HUES48 (cell line): ENCODE results near the gene SNRPD2.
"Not testable (repeated sequence)": the region's sequence is repeated elsewhere in the genome, so short reads cannot be mapped to it uniquely, and the experiment has no call there.

Source experiments
- H3K27ac ChIP-seq: one replicate; pipeline ENCODE4 v1.7.0; 2013; ENCODE audit warnings: low read depth, low read length, inconsistent platforms
- H3K27me3 ChIP-seq: 2 replicates; pipeline ENCODE4 v1.6.1; 2013; ENCODE audit warnings: mild to moderate bottlenecking, low read length; ENCODE audit not compliant: control insufficient read depth, insufficient read depth
- H3K36me3 ChIP-seq: 2 replicates; pipeline ENCODE4 v1.6.1; 2013; ENCODE audit warnings: low read length; ENCODE audit not compliant: control insufficient read depth, insufficient read depth
- H3K4me1 ChIP-seq: 2 replicates; pipeline ENCODE4 v1.6.1; 2013; ENCODE audit warnings: mild to moderate bottlenecking, low read length; ENCODE audit not compliant: control insufficient read depth, insufficient read depth
- H3K4me3 ChIP-seq: 2 replicates; pipeline ENCODE4 v1.5.1; 2013; ENCODE audit warnings: mild to moderate bottlenecking, low read depth, low read length
- H3K9ac ChIP-seq: 2 replicates; pipeline ENCODE4 v1.6.1; 2013; ENCODE audit warnings: mild to moderate bottlenecking, low read depth, low read length, moderate library complexity
- H3K9me3 ChIP-seq: 2 replicates; pipeline ENCODE4 v1.6.1; 2013; ENCODE audit warnings: low read length; ENCODE audit not compliant: control insufficient read depth, insufficient read depth

Gene SNRPD2

DNA sequence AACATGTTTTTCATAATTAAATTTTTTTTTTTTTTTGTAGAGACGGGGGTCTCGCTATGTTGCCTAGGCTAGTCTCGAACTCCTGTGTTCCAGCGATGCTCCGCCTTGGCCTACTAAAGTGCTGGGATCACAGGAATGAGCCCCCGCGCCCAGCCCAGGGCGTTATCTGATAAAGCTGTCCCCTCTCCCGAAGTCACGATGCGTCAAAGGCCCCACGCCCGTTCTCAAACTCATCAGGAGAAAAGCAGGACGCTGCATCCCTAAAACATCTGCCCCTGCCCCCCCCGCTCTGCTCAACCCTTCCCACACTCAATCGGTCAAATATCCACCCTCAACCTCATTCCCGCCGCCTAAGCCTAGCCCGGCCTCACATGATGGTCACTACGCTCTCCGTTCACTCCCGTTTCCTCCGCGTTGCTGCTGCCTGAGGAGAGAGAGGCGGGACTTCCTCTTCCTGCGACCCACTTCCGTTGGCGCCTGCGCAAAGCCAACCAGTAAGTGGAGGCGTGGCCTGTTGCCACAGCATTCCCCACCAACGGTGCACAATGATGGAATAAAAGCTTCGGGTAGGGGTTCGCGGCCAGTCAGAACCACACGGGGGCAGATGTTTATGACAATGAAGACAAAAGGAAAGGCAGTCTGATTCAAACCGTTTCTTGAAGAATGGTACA, at the start of gene SNRPD2:
TSS of gene SNRPD2 (minus strand) at position 438 of the 671 bp plus-strand sequence. CDS start at position 373, 65 bp downstream.
- peaks cover 49% of the 10 kb centered on the region for H3K36me3 ChIP-seq
- H3K4me3 ChIP-seq, result peak within 1 kb of the TSS; percentile 86
- H3K27ac ChIP-seq, result peak within 1 kb of the TSS; percentile 95
- peak within 1 kb of the TSS; percentile 85 for H3K9ac ChIP-seq
- H3K9me3 ChIP-seq, result no peaks in the 10 kb centered on the region
- no peaks in the 10 kb centered on the region for H3K27me3 ChIP-seq
- H3K4me1 ChIP-seq, result 0 out of 2 replicates have a peak, but pooled peaks cover 4% of the 10 kb centered on the region

DNA sequence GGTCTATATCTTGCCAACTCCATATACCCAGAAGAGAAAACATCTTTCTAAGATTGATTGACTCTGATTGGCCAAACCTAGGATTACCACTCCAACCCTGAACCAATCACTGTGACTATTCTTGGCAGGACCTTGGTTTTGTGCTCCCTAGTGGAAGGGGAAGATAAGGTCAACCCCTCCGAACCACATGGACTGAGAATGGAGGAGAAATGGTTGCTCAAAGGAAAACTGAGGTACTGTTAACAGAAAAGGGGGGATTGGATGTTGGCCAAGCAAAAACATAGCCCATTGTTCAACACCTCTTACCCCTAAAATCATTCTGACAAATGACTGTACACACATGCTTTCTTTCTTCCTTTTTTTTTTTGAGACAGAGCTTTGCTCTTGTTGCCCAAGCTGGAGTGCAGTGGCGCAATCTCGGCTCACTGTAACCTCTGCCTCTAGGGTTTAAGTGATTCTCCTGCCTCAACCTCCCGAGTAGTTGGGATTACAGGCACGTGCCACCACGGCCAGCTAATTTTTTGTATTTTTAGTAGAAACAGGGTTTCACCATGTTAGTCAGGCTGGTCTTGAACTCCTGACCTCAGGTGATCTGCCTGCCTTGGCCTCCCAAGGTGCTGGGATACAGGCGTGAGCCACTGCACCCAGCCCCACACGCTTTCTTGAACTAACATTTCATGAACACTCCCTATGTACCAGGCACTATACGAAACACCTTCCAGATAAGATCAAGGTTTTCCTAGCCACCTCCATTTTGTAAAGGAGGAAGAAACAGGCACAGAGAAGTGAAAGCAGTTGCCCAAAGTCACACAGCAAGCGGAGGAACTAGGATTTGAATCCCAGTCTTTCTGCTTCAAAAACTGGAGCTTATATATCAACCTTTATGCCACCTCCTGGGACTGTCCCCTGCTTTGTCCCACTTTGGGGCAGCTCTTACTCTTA, 48.0 kb upstream of the SNRPD2 start:
- Histone ChIP-seq H3K4me1 (no peaks in the 10 kb centered on the region), H3K9me3 (no peaks in the 10 kb centered on the region), H3K36me3 (no peaks in the 10 kb centered on the region), H3K4me3 (no peak overlapping the region), H3K9ac (no peak overlapping the region), H3K27me3 (no peaks in the 10 kb centered on the region), H3K27ac (no peak overlapping the region)

DNA sequence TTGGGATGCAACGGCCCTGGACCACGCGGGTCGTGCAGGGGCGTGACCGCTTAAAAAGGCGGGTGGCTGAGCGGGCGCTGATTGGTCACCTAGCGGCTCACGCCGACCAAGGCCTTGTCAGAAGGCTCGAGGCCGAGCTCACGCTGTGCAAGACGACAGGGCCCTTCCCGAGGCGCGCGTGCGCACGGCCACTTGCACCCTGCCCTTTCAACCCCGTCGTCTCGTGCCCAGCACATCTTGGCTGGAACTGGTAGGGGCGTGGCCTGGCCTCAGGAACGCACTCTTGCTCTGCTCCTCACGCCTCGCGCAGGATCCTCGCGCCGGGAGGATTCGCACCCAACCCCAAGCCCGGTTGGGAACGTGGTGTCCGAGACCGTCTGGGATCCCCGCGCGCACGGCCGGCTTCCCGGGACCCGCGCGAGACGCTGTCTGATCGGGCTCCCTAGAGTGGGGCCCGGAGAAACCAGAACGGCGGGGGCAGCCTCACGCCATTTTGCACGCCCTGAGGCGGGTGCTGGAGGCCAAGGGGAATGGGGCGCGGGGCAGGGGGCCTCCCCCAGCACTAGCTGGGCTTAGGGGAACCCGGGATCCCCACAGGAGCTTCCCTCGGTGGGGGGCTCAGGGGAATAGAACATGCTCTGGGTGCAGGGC, 41.5 kb upstream of the SNRPD2 start, which contains the start of gene MEIOSIN:
TSS of gene MEIOSIN (plus strand) at position 280 of the 651 bp plus-strand sequence. CDS start 1,938 bp downstream, outside the sequence.
- Histone ChIP-seq H3K36me3 (no peaks in the 10 kb centered on the region), H3K4me3 (no peak within 1 kb of the TSS), H3K9me3 (no peaks in the 10 kb centered on the region), H3K9ac (no peak within 1 kb of the TSS), H3K27me3 (no peaks in the 10 kb centered on the region), H3K27ac (no peak within 1 kb of the TSS), H3K4me1 (peaks cover 7% of the 10 kb centered on the region)

DNA sequence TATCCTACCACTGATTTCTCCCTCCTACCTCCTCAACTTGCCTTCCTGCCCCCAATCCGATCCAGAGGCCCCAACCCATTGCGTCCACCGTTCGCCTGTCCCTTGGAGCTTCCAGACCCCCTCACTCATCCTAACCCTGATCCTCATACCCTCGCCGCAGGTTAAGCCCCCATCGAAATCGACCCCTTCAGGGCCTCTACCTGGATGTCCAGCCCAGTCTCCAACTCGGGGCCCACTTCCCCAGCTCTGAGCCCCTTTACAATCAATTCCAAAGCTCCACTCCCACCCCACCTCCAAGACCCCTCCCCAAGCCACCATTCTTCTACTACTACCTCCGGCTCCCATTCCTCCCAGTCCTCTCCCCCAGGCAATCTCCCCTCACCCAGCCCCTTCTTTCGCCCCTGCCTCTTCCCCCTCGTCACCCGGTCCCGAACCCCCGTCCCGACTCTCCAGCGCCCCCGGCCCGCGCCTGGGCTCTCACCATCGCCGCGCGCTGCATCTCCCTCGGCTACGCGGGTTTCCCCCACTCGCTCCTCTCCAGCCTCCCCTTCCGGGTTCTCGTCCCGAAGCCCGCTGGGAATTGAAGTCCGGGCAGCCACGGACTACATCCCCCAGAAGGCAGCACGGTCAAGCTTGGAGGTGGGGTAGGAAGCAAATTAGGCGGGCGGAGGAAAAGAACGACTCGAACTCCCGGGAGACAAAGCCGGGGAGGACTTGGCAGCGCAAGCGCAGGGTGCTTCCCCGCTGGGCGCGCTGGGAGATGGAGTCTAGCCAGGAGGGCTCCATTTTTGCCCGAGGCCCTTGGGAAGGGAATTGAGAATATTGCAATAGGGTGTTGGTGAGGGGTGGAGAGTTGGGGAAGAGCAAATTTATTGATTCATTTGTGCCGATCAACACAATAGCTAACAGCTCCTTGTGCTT, 38.9 kb upstream of the SNRPD2 start, which contains the start of gene FBXO46:
TSS of gene FBXO46 (minus strand) at position 529 of the 921 bp plus-strand sequence. CDS start 17,401 bp downstream, outside the sequence.
- H3K9me3 ChIP-seq, result no peaks in the 10 kb centered on the region
- H3K27ac ChIP-seq, result peak within 1 kb of the TSS; percentile 44
- no peaks in the 10 kb centered on the region for H3K27me3 ChIP-seq
- H3K36me3 ChIP-seq, result no peaks in the 10 kb centered on the region
- peak within 1 kb of the TSS; percentile 74 for H3K4me3 ChIP-seq
- H3K9ac ChIP-seq, result peak within 1 kb of the TSS; percentile 50
- peaks cover 7% of the 10 kb centered on the region for H3K4me1 ChIP-seq

DNA sequence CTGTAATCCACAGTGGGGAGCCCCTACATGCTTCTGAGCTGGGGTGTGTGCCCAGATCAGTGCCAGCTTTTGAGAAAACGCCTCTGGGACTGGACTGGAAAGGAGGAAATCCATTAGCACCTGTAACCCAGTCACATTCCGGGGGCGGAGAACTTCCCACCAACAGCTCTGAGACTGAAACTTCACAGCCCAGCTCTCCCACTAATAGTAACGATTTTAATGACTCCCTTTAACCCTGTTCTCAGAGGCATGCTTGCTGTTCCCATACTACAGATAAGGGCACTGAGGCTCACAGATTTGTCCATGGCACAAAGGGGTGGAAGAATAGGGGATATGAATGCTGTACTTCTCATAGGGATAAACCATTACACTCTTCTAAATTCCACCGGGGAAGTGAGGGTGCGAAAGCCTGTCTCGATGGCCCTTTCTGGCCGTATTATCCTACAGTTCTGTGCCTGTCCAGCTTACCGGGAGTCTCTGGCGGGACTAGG, 38.1 kb upstream of the SNRPD2 start:
- Histone ChIP-seq H3K9ac (peak overlapping the region; percentile 50), H3K27ac (peak overlapping the region; percentile 44), H3K4me1 (peaks cover 7% of the 10 kb centered on the region), H3K4me3 (peak overlapping the region; percentile 74), H3K36me3 (no peaks in the 10 kb centered on the region), H3K27me3 (no peaks in the 10 kb centered on the region), H3K9me3 (no peaks in the 10 kb centered on the region)

DNA sequence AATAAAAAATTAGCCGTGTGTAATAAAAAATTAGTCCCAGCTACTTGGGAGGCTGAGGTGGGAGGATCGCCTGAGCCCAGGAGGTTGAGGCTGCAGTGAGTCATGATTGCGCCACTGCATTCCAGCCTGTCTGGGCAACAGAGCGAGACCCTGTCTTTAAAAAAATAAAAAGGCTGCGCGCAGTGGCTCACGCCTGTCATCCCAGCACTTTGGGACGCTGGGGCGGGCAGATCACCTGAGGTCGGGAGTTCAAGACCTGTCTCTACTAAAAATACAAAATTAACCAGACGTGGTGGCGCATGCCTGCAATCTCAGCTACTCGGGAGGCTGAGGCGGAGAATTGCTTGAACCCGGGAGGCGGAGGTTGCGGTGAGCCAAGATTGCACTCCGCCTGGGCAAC, 36.9 kb upstream of the SNRPD2 start:
- not testable (repeated sequence) for H3K27me3 ChIP-seq, H3K27ac ChIP-seq, H3K9ac ChIP-seq, H3K36me3 ChIP-seq, H3K9me3 ChIP-seq, H3K4me1 ChIP-seq, H3K4me3 ChIP-seq

DNA sequence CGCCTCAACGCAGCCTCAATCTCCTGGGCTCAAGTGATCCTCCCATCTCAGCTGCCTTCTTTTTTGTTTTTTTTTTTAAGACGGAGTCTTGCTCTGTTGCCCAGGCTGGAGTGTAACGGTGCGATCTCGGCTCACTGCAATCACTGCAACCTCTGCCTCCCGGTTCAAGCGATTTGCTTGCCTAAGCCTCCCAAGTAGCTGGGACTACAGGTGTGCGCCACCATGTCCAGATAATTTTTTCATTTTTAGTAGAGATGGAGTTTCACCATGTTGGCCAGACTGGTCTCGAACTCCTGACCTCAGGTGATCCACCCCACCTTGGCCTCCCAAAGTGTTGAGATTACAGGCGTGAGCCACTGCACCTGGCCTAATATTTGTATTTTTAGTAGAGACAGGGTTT, 28.3 kb upstream of the SNRPD2 start:
- not testable (repeated sequence) for H3K9ac ChIP-seq, H3K27me3 ChIP-seq, H3K27ac ChIP-seq, H3K4me3 ChIP-seq, H3K9me3 ChIP-seq
- Histone ChIP-seq H3K4me1 (peaks cover 15% of the 10 kb centered on the region), H3K36me3 (peaks cover 17% of the 10 kb centered on the region)

DNA sequence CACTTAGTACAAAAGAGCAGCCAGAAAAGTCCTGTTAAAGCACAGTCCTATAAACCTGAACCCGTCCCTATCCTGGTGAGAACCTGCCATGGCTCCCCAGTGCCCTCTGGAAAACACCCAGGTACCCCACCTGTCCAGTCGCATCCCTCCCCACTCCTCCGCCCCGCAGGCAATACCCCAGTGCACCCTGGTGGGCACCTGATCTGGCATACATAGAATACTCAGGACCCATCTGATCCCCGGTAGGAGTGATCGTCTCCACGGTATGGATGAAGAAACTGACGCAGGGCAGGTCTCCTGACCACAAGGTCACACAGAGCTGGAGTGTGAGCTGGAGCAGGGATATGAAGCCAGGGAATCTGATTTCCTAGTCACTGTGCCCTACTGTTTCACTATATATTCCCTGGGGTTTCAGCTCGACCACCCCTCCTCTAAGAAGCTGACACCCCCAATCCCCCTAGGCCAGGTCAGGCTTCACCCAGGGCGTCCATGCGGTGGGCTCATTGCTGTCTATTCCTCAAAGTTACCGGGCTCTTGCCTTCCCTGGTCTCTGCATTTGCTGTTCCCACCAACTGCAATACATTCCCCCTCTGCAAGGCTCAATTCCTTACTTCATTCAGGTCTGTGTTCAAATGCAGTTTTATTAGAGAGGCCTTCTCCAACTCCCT, 26.4 kb upstream of the SNRPD2 start:
- Histone ChIP-seq H3K27me3 (no peaks in the 10 kb centered on the region), H3K4me3 (peak overlapping the region; percentile 60), H3K27ac (peak overlapping the region; percentile 98), H3K4me1 (peaks cover 15% of the 10 kb centered on the region), H3K9me3 (no peaks in the 10 kb centered on the region), H3K36me3 (peaks cover 16% of the 10 kb centered on the region), H3K9ac (peak overlapping the region; percentile 18)

DNA sequence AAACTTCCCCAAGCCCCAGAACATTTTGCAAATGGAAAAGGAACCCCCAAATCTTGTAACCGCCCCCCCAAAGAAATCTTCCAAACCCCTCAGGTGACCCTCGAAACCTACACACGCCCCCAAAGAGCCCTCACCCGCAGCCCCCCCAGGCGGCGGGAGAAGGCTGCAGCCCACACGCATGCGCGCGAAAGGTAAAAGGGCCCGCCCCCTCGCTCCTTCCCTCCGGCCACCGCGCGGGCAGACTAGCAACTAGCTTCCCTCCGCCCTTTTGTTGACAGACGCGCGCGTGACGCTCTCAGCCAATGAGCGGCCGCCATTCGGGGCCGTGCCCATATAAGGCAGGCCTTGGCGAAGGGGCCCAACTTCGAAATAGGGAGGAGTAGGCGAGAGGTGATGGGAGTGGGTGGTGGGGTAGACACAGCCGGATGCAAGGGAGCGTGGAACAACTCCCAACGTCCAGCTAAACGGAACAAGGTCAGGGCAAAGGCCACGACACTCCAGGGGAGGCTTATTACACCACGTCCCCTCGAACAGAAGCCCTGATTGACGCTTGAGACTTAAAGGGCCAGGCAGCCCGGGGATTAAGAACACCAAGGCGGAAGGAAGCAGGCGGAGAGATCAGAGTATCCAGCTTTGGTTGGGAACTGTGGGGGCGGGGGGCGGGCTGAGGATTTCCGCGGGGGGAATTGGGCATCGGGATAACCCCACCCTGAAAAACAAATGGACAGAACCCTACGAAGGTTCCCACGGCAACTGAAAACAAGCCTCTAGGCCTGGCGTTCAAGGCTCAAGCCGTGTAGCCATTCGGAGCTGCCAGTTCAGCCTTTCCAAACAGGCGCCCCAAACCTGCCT, 25.6 kb upstream of the SNRPD2 start:
- H3K27me3 ChIP-seq, result no peaks in the 10 kb centered on the region
- H3K9ac ChIP-seq, result peak overlapping the region; percentile 91
- no peaks in the 10 kb centered on the region for H3K9me3 ChIP-seq
- peaks cover 15% of the 10 kb centered on the region for H3K4me1 ChIP-seq
- peak overlapping the region; percentile 87 for H3K4me3 ChIP-seq
- peaks cover 20% of the 10 kb centered on the region for H3K36me3 ChIP-seq
- H3K27ac ChIP-seq, result peak overlapping the region; percentile 98
